Measurements from ENCODE around the gene HPRT1. TPM values are rescaled to one million over a fixed set of nuclear protein-coding genes. Genes with fewer than 3 reads are reported as not detected.
A peak's percentile ranks its signal among the peaks of the same experiment; 100 is the strongest.

HPRT1 gene

GRCh38 chrX:134548257-134549201 lies 88.6 kb downstream of the HPRT1 start:
- peak; percentile 32 for DNase-seq
- H2BK120ac ChIP-seq (ENCODE audit: low read depth, low read length): no peak overlapping the region
- H3K36me3 ChIP-seq (ENCODE audit: control insufficient read depth, insufficient read depth, low read length): no peaks in the 10 kb centered on the region
- WGBS (ENCODE audit: extremely low coverage, insufficient coverage, low lambda C conversion rate): no CpG with 5 or more reads among the region's 33 CpGs
- H3K23ac ChIP-seq (ENCODE audit: low read length): no peak overlapping the region
- H3K4me3 ChIP-seq (ENCODE audit: low read length): peak overlapping the region; percentile 4
- peak overlapping the region; percentile 42 for H3K4me2 ChIP-seq (ENCODE audit: low read length)
- H3K18ac ChIP-seq (ENCODE audit: low read length): no peak overlapping the region
- no peak overlapping the region for H2BK15ac ChIP-seq (replicated peaks; ENCODE audit: low read depth)
- H3K56ac ChIP-seq (ENCODE audit: low read length): peak overlapping the region; percentile 81
- H3K9ac ChIP-seq (ENCODE audit: low read length): peak overlapping the region; percentile 65
- no peaks in the 10 kb centered on the region for H3K79me2 ChIP-seq (ENCODE audit: control insufficient read depth, insufficient read depth, low read length)
- H4K8ac ChIP-seq (ENCODE audit: low read depth, low read length): no peak overlapping the region
- H3K79me1 ChIP-seq (ENCODE audit: low read length): no peaks in the 10 kb centered on the region
- peaks cover 6% of the 10 kb centered on the region for H3K27me3 ChIP-seq (ENCODE audit: insufficient read depth, low read length, poor library complexity)
- H3K4ac ChIP-seq (ENCODE audit: low read depth, low read length): no peak overlapping the region
- no peak overlapping the region for H2AK5ac ChIP-seq (ENCODE audit: low read length)
- H4K5ac ChIP-seq (ENCODE audit: low read length): no peak overlapping the region
- no peaks in the 10 kb centered on the region for H3K4me1 ChIP-seq (ENCODE audit: control insufficient read depth, low read depth, low read length)
- peak overlapping the region; percentile 44 for H3K27ac ChIP-seq (ENCODE audit: low read depth, low read length)
- H2BK5ac ChIP-seq (ENCODE audit: low read length): no peak overlapping the region

Small RNA genes lying within 50 kb of the gene (small RNA-seq; reads per million reads assigned to genes)
- gene AC004383.1 (ENCODE audit: insufficient read depth): not detected
- gene MIR450A1 (ENCODE audit: insufficient read depth): not detected
- gene MIR450A2 (ENCODE audit: insufficient read depth): not detected
- 138 reads per million, percentile 96 among the genes with 10 or more reads in this experiment for gene MIR450B (ENCODE audit: insufficient read depth)
- gene MIR503 (ENCODE audit: insufficient read depth): 46.4 reads per million, percentile 94 among the genes with 10 or more reads in this experiment
- 70.6 reads per million, percentile 95 among the genes with 10 or more reads in this experiment for gene MIR542 (ENCODE audit: insufficient read depth)
